ENCODE measurements around the gene AGAP2. TPM values are rescaled to one million over a fixed set of nuclear protein-coding genes. Genes with fewer than 3 reads are reported as not detected.

AGAP2 gene
- total RNA-seq, 2 experiments from 2014 or later = 26.7 to 28.0 TPM

DNA sequence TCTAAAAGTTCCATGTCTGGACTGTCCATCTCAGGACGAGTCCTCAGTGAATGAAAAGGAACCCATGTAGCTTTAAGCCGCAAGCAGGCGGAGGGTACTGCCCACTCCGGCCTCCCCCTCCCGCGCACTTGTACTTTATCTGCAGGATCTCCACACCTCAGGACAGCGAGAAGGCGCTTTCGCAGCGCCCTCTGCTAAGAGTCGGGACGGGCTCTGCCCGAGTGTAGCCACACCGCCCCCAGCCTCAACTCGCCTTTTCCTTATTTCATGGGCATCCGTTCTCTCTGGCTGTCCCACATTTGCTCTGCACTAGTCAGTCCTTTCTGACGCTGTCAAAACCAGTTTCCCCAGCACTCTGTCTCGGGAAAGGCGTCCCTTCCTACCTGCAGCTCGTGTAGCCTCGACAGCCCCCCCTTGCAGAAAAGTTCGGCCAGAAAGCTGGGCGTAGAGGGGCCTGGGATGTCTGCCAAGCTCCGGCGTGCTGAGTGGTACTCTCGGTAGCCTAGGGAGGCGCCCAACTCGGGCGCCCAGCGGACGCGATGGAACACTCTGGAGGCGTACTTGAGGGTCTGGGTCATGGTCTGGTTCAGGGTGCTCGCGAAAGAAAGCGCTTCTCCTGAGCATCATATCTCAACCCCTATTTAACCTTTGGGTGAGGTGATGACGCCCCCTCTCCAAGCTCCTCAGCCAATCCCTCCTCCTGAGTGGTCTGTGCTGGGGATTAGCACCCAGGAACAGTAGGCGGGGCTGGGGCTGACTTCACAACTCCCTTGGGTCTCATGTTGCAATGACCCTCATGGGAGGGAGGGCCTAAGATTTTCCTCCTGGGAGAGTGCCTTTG is 28.1 kb upstream of the AGAP2 start, which contains the start of gene CYP27B1:
TSS of gene CYP27B1 (minus strand) at position 615 of the 841 bp plus-strand sequence. CDS start at position 578, 37 bp downstream.
- Mint-ChIP-seq H3K27me3 (ENCODE audit: low read depth) (peaks cover 6% of the 10 kb centered on the region), H3K9me3 (no peaks in the 10 kb centered on the region), H3K4me3 (peak within 1 kb of the TSS; percentile 88), H3K4me1 (ENCODE audit: low read depth) (peaks cover 40% of the 10 kb centered on the region), H3K27ac (no peak within 1 kb of the TSS), H3K36me3 (ENCODE audit: low read depth) (peaks cover 31% of the 10 kb centered on the region)
- CTCF ChIA-PET = interaction anchor here (0.5 to 5.3 kb wide), 6 partner anchors 11 to 175 kb away, joined by 3 to 42 read pairs (median 5); partner anchors contain the start of genes ATP23 and MARCHF9
- DNase-seq = no peak
- intact Hi-C loops (cut with micrococcal nuclease) = no loop called here

DNA sequence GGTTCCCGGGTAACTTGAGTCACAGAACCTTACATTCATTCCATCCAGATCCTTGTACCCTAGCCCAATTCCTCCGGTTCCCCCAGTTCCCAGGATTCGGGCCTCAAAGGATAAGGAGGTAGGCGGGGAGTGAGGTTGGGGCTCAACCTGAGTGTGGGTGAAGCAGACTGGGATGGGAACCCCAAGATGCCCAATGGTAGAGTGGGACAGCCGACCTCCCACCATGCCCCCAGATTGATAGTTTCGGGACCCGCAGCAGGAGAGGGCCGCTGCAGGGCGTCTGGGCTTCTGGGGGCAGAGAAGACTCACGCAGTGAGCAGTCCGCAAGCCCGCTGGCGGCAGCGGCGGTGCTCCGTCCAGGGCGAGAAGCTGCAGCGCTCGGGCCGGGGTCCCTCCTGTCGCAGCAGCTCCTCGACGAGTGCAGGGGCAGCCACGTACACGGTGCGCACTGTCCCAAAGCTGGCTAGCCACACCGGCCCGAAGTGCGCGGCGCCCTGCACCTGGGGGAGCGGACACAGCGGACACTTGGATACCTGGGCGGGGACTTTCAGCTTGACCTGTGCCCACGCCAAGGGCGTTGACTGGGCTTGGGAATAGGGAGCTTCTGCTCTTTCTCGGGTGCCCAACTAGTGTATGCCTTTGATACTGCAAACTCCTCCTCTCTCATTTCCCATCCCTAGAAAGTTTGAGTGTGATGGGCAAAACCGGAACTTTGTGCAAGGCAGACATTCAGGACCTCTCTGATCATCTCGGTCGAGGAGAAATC is 27.3 kb upstream of the AGAP2 start:
- CTCF ChIA-PET = interaction anchor here (1.1 to 5.3 kb wide), 5 partner anchors 10 to 140 kb away, joined by 3 to 42 read pairs (median 5); partner anchors contain the start of gene MARCHF9
- Mint-ChIP-seq H3K27ac (no peak overlapping the region), H3K4me1 (ENCODE audit: low read depth) (peaks cover 33% of the 10 kb centered on the region), H3K27me3 (ENCODE audit: low read depth) (peaks cover 6% of the 10 kb centered on the region), H3K36me3 (ENCODE audit: low read depth) (peaks cover 28% of the 10 kb centered on the region), H3K4me3 (peak overlapping the region; percentile 88), H3K9me3 (no peaks in the 10 kb centered on the region)
- no peak for DNase-seq
- intact Hi-C loops (cut with micrococcal nuclease) = loop anchor here (1.0 to 2.0 kb wide), 2 partner anchors 10 to 17 kb away; partner anchors contain the start of gene TSFM

DNA sequence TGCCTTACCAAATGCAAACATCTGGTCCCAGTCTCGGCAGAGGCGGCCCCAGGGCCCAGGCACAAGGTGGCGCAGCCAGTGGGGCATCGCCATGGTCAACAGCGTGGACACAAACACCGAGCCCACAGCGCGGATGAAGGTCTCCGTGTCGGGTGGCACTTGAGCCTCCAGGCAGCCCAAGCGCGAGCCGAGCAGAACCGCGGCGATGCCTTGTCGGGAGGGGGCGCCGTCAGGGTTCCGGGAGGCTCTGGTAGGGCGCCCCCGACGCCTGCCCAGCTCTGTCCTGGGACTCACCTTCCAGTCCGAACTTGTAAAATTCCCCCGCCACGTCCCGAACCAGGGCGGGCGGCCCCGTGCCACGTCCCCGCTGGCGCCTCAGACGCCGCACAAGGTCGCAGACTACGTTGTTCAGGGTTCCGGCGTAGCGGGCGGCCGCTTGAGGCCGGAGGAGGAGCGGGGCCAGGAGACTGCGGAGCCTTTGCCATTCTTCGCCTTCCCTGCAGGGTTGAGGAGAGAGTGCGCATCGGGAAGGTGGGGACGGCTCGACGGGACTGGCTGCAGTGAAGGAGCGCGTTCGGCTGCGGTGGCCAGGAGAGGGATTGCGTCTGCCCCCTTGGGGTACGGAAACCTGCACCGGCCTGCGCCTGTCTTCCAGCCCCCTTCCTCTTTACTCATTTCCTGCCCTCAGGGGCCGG is 26.6 kb upstream of the AGAP2 start:
- intact Hi-C loops (cut with micrococcal nuclease) = loop anchor here (1.0 to 2.0 kb wide), 2 partner anchors 9 to 18 kb away; partner anchors contain the start of gene TSFM
- Mint-ChIP-seq H3K27me3 (ENCODE audit: low read depth) (peaks cover 6% of the 10 kb centered on the region), H3K4me3 (peak overlapping the region; percentile 88), H3K4me1 (ENCODE audit: low read depth) (peaks cover 30% of the 10 kb centered on the region), H3K36me3 (ENCODE audit: low read depth) (peaks cover 26% of the 10 kb centered on the region), H3K27ac (peak overlapping the region; percentile 63), H3K9me3 (no peaks in the 10 kb centered on the region)
- peak; percentile 80 for DNase-seq
- CTCF ChIA-PET = interaction anchor here (0.6 to 5.3 kb wide), 10 partner anchors 9 to 177 kb away, joined by 3 to 42 read pairs (median 3); partner anchors contain the start of gene MARCHF9

DNA sequence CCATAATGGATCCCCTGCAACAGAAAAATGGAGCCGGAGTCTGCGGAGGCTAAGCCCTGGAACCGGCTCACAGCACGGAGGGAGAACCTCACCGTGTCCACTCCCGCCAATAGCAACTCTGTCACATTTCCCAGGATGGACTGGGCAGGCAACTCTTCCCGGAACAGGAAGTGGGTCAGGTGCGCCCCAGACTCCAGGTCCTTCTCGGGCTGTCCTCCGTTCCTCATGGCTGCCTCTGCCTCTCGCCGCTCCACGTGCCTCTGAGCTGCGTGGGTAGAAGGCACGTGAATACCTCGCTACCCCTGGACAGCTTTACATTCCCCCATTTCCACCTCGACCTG is 26.1 kb upstream of the AGAP2 start:
- intact Hi-C loops (cut with micrococcal nuclease) = loop anchor here (1.0 to 2.0 kb wide), 2 partner anchors 8 to 18 kb away; partner anchors contain the start of gene TSFM
- Mint-ChIP-seq H3K9me3 (no peaks in the 10 kb centered on the region), H3K36me3 (ENCODE audit: low read depth) (peaks cover 24% of the 10 kb centered on the region), H3K27ac (peak overlapping the region; percentile 57), H3K4me3 (peak overlapping the region; percentile 88), H3K27me3 (ENCODE audit: low read depth) (peaks cover 6% of the 10 kb centered on the region), H3K4me1 (ENCODE audit: low read depth) (peaks cover 33% of the 10 kb centered on the region)
- CTCF ChIA-PET = interaction anchor here (0.6 to 5.3 kb wide), 9 partner anchors 9 to 178 kb away, joined by 3 to 42 read pairs (median 3); partner anchors contain the start of gene MARCHF9
- DNase-seq = peak; percentile 32

DNA sequence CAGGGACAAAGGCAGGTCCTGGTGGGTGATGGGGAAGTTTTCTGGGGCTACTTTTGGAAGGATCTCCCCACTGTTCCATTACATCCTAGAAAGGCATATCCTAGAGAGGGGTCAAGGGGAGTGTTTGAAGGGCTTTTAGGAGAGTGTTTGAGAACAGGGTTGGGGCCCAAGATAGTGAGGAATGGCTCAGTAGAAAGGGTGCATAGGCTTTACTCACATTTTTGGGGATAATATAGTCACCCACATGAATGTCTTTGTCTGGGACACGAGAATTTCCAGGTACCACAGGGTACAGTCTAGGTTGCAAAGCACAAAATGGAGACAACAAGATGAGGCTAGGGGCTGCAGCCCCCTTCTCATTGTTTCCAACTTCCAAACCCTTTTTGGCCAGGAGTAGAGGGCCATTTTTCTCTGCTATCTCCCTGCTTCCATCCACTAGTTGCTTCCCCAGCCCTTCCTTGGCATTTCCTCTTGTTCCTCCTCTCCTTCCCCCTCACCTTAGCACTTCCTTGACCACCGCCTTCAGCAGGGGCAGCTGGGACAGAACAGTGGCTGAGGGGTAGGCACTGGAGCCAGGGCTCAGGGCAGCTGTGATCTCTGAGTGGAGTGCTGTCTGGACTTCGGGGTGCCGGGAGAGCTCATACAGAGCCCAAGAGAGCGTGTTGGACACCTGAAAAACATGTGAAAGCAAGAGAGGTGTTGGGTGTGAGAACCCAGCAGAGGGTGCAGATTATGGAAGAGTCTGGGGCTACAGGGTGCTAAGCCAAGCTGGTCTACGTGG is 25.5 kb upstream of the AGAP2 start:
- DNase-seq = no peak
- Mint-ChIP-seq H3K27ac (no peak overlapping the region), H3K4me3 (peak overlapping the region; percentile 88), H3K9me3 (no peaks in the 10 kb centered on the region), H3K27me3 (ENCODE audit: low read depth) (peaks cover 6% of the 10 kb centered on the region), H3K4me1 (ENCODE audit: low read depth) (peaks cover 37% of the 10 kb centered on the region), H3K36me3 (ENCODE audit: low read depth) (peaks cover 18% of the 10 kb centered on the region)
- intact Hi-C loops (cut with micrococcal nuclease) = loop anchor here (2.0 kb wide), 1 partner anchor 19 kb away; the partner anchor contains the start of gene TSFM
- CTCF ChIA-PET = interaction anchor here (0.6 to 5.3 kb wide), 7 partner anchors 8 to 178 kb away, joined by 3 to 42 read pairs (median 5); partner anchors contain the start of gene MARCHF9

DNA sequence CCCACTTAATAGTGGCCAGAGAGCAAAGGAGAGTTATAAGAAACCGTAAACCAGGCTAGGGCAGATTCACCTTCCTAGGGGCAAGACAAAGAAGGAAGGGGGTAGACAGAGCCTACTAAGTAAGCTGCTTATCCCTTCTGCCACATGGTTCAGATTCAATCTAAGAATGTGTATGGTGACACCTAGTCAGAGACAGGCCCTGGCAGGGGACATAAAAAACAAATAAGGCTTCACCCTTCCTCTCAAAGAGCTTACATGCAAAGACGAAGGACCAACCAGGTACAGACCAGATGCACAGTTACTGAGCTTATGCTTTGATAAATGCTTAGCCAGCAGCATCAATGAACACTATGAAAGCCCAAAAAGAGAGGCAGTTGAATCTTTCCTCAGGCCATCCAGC is 23.9 kb upstream of the AGAP2 start:
- intact Hi-C loops (cut with micrococcal nuclease) = no loop called here

DNA sequence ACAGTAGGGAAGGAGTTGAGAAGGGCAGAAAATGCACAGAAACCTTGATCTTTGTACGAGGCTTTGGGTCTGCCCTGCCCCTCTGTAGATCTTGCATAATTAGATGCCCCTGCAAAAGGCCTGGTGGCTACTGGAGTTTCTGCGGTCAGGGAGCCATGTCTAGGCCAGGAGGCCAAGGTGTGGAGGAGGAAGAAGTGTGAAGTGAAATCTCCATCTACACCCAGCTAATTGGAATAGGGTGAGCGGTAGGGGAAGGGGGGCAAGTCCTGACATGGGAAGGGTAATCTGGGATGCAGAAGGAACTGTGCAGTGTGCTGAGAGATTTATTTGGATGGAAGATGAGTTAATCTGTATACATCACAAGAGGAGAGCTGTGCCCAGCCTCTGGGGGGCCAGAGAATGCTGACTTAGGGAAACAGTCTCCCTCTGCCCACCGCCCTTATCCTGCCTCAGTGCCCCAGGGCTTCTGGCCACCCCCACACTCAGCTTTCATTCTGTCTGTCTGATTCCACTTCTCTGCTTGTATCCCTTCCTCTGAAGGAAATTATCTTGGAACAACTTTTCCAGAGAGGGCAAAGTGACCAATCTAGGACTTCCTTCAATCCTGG is 23.0 kb upstream of the AGAP2 start:
- DNase-seq = no peak
- intact Hi-C loops (cut with micrococcal nuclease) = no loop called here
- Mint-ChIP-seq H3K9me3 (no peaks in the 10 kb centered on the region), H3K27ac (no peak overlapping the region), H3K4me1 (ENCODE audit: low read depth) (peaks cover 41% of the 10 kb centered on the region), H3K36me3 (ENCODE audit: low read depth) (peaks cover 19% of the 10 kb centered on the region), H3K27me3 (ENCODE audit: low read depth) (peaks cover 4% of the 10 kb centered on the region), H3K4me3 (no peak overlapping the region)
- CTCF ChIA-PET = interaction anchor here (0.5 to 1.5 kb wide), 4 partner anchors 11 to 148 kb away, joined by 3 to 8 read pairs (median 4); partner anchors contain the start of gene TSFM

More for the DNA sequence above, 23.9 kb upstream of the AGAP2 start:
- no peak overlapping the region for H3K4me3 Mint-ChIP-seq
- peaks cover 6% of the 10 kb centered on the region for H3K27me3 Mint-ChIP-seq (ENCODE audit: low read depth)
- H3K4me1 Mint-ChIP-seq (ENCODE audit: low read depth) = peaks cover 42% of the 10 kb centered on the region
- H3K36me3 Mint-ChIP-seq (ENCODE audit: low read depth) = peaks cover 13% of the 10 kb centered on the region
- H3K9me3 Mint-ChIP-seq = no peaks in the 10 kb centered on the region
- CTCF ChIA-PET = interaction anchor here (1.0 kb wide), 1 partner anchor 147 kb away, joined by 8 read pairs; no protein-coding TSS in a partner anchor
- H3K27ac Mint-ChIP-seq = no peak overlapping the region
- no peak for DNase-seq

DNA sequence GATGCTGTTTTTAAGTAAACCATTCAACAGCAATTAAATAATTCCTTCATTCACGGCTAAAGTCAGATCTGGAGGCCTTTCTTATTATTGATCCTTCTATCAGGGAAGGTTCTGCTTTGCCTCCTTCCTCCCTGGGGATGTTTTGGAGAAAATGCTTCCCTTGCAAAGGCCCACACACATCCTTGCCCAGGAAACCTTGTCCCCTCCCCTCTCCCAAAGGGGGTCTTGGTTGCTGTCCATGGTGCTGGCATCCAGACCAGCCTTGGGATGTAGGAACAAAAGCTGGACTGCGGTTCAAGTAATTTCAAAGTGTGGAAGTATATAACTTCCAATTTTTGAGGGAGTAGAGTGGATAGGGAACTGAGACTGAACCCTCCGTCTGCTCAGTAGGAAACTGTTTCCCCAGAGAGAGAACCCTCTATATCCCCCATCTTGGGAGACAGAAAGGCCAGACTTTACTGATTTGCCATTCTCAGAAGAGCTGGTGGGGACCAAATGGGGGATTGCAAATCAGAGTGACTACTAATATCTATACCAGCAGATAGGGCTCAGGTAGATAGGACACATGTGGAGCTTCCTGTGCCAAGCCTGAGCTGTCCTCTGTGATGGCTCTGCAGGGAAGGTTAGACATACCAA is 21.9 kb upstream of the AGAP2 start:
- no peak overlapping the region for H3K27ac Mint-ChIP-seq
- DNase-seq = no peak
- no peak overlapping the region for H3K4me3 Mint-ChIP-seq
- no peaks in the 10 kb centered on the region for H3K9me3 Mint-ChIP-seq
- intact Hi-C loops (cut with micrococcal nuclease) = no loop called here
- H3K36me3 Mint-ChIP-seq (ENCODE audit: low read depth) = peaks cover 19% of the 10 kb centered on the region
- H3K27me3 Mint-ChIP-seq (ENCODE audit: low read depth) = no peaks in the 10 kb centered on the region
- peaks cover 40% of the 10 kb centered on the region for H3K4me1 Mint-ChIP-seq (ENCODE audit: low read depth)
- CTCF ChIA-PET = interaction anchor here (0.5 to 2.3 kb wide), 11 partner anchors 10 to 145 kb away, joined by 3 to 17 read pairs (median 6); partner anchors contain the start of genes EEF1AKMT3, METTL1 and TSFM

DNA sequence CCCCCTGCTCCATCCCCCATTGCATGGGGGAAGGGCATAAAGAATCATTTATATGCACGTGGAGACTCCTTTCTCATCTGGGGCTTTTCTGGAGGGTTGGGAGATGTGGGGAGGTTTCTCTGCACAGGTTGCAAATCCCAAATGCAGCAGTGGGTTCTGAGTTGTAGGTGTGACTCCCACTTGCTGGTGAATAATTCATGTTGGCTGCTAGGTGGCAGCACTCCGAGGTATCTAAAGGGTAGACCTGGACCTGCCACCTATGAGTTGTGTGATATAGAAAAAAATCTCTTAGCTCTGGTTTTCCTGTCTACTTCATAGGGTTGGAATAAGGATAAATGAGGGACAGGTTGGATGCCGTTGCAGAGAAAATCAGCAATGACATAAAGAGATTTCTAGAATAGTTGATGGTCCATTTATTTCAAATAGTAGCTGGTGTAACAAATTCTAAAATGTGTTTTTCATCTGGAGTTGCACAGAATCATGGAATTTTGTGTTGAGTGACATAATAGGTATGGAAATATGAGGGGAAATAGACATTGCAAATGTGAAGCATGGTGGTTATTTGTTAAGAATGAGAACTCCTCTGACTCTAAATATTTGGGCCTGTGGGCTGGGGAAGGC is 20.9 kb upstream of the AGAP2 start:
- H3K36me3 Mint-ChIP-seq (ENCODE audit: low read depth) = peaks cover 19% of the 10 kb centered on the region
- no peak overlapping the region for H3K4me3 Mint-ChIP-seq
- CTCF ChIA-PET = interaction anchor here (0.7 to 2.3 kb wide), 22 partner anchors 8 to 179 kb away, joined by 3 to 17 read pairs (median 4); partner anchors contain the start of genes EEF1AKMT3, METTL1, TSFM and TSPAN31
- intact Hi-C loops (cut with micrococcal nuclease) = no loop called here
- H3K27me3 Mint-ChIP-seq (ENCODE audit: low read depth) = no peaks in the 10 kb centered on the region
- H3K27ac Mint-ChIP-seq = no peak overlapping the region
- no peaks in the 10 kb centered on the region for H3K9me3 Mint-ChIP-seq
- H3K4me1 Mint-ChIP-seq (ENCODE audit: low read depth) = peaks cover 39% of the 10 kb centered on the region
- DNase-seq = peak; percentile 63
